NT2/D1 (cell line): ENCODE results near the gene CSNK1G1.
"Not testable (repeated sequence)": the region's sequence is repeated elsewhere in the genome, so short reads cannot be mapped to it uniquely, and the experiment has no call there.

ENCODE experiments used
- DNase-seq: peaks from one replicate; pipeline ENCODE4 v3.0.0-alpha.2; 2011; ENCODE audit warnings: low read depth, low spot score
- H3K27me3 ChIP-seq: 2 replicates; pipeline ENCODE4 v1.6.0; 2011; ENCODE audit warnings: mild to moderate bottlenecking; ENCODE audit not compliant: insufficient read length, insufficient read depth
- H3K36me3 ChIP-seq: 2 replicates; pipeline ENCODE4 v1.6.1; 2011; ENCODE audit warnings: mild to moderate bottlenecking, low read length, mixed read lengths; ENCODE audit not compliant: insufficient read depth, insufficient read length
- H3K4me1 ChIP-seq: 2 replicates; pipeline ENCODE4 v1.5.1; 2011; ENCODE audit not compliant: insufficient read depth, insufficient read length
- H3K4me3 ChIP-seq: 2 replicates; pipeline ENCODE4 v1.5.1; 2011; ENCODE audit warnings: low read depth; ENCODE audit not compliant: insufficient read length
- H3K9ac ChIP-seq: 2 replicates; pipeline ENCODE4 v1.6.0; 2011; ENCODE audit warnings: low read depth; ENCODE audit not compliant: insufficient read length
- H3K9me3 ChIP-seq: 2 replicates; pipeline ENCODE4 v1.5.1; 2011; ENCODE audit warnings: mild to moderate bottlenecking, low read length; ENCODE audit not compliant: insufficient read depth
- SUZ12 ChIP-seq: IDR thresholded peaks from 2 replicates; pipeline ENCODE4 v1.6.1; 2011; ENCODE audit not compliant: insufficient read length, insufficient read depth; ENCODE audit errors: extremely low read depth
- YY1 ChIP-seq: IDR thresholded peaks from 2 replicates; pipeline ENCODE4 v1.6.1; 2011; ENCODE audit not compliant: insufficient read length, insufficient read depth
- ZNF274 ChIP-seq: IDR thresholded peaks from 2 replicates; pipeline ENCODE4 v1.6.1; 2011; ENCODE audit warnings: mild to moderate bottlenecking, low read depth, low read length

Gene CSNK1G1

GRCh38 chr15:64223882-64224281, 132.1 kb downstream of the CSNK1G1 start:
- H3K36me3 ChIP-seq: no peaks in the 10 kb centered on the region
- peaks cover 12% of the 10 kb centered on the region; the same call in 1 of the 2 replicates for H3K9me3 ChIP-seq
- H3K4me3 ChIP-seq: no peak overlapping the region
- H3K27me3 ChIP-seq: no peaks in the 10 kb centered on the region
- no peak overlapping the region for H3K9ac ChIP-seq
- no peak for DNase-seq
- TF ChIP-seq SUZ12 (no peak), YY1 (no peak), ZNF274 (no peak)
- H3K4me1 ChIP-seq: no peaks in the 10 kb centered on the region

DNA sequence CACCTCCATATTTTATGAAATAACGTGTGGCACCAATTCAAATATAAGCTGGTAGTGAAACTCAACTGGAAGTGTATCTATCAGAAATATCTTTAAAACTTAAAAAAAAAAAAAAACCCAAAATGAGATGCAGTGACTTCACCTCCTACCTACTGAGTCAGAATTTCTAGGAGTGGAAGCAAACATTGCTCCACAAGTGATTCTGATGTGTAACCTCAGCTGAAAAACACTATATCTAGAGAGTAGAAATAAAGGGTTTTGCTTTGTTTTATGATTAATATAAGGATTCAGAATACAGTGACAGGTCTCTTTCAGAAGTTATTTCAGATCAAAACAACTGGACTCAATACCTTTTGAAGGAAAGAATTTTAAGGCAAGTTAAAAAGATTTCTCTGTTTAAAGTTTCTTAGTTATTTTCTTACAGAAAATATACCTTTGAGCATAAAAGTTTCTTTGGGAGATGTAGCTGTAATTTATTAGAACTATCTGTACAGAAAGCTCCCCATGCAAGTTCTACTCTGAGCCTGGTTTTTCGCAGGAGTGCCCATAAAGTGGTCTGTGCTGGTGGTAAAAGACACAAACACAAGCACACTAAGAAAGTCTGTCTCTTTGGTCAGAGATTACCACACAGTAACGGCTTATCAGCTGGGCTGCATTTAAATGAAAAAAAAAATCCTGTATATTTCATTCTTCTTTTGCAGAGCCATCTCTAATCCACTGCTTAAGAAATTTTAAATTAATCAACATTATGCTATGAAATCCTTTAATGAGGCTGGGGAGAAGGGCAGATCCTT, 133.2 kb downstream of the CSNK1G1 start:
- H3K9me3 ChIP-seq: peaks cover 12% of the 10 kb centered on the region; the same call in 1 of the 2 replicates
- H3K27me3 ChIP-seq: no peaks in the 10 kb centered on the region
- H3K4me3 ChIP-seq: no peak overlapping the region
- DNase-seq: no peak
- H3K4me1 ChIP-seq: no peaks in the 10 kb centered on the region
- no peaks in the 10 kb centered on the region for H3K36me3 ChIP-seq
- no peak overlapping the region for H3K9ac ChIP-seq
- TF ChIP-seq YY1 (no peak), ZNF274 (no peak), SUZ12 (no peak)

GRCh38 chr15:64221911-64222310, 134.1 kb downstream of the CSNK1G1 start:
- not testable (repeated sequence) for DNase-seq, H3K36me3 ChIP-seq, H3K27me3 ChIP-seq

GRCh38 chr15:64217429-64217750, 138.6 kb downstream of the CSNK1G1 start:
- not testable (repeated sequence) for H3K9ac ChIP-seq, H3K27me3 ChIP-seq

More at GRCh38 chr15:64221911-64222310, 134.1 kb downstream of the CSNK1G1 start:
- not testable (repeated sequence) for H3K4me3 ChIP-seq, H3K4me1 ChIP-seq, H3K9ac ChIP-seq
- H3K9me3 ChIP-seq: peaks cover 12% of the 10 kb centered on the region; the same call in 1 of the 2 replicates

DNA sequence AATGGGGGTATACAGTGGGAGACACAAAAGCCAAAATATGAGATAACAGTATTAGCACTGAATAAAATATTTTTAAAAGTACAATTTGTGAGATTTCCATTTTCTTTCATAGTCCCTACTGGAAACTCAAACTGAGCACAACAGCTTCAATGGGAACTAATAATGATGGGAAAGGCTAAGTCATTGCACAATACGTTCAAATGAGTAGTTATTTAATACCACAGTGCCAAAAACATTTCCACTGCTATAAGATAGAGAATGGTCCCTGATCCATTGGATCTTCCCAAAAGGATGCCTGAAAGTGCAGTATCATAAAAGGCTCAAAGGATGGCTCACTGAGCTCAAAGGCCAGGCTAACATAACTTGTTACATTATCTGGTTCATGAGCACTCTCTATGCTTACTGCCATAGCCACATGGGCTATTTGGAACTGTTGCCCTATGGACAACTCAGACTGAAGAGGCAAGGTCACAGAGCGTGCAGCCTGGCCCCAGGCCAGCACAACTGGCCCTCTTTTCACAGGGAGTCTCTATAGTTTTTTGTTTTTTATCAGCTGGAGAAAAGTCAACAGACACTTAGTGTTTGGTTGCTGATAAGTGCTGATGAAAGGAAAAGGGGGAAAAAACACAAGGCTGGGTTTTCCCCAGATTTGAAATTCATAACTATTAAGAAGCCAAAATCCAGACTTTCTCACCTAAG, 139.1 kb downstream of the CSNK1G1 start:
- no peaks in the 10 kb centered on the region for H3K4me1 ChIP-seq
- DNase-seq: no peak

More at GRCh38 chr15:64217429-64217750, 138.6 kb downstream of the CSNK1G1 start:
- H3K4me3 ChIP-seq, DNase-seq, H3K4me1 ChIP-seq, H3K9me3 ChIP-seq: not testable (repeated sequence)
- peaks cover 15% of the 10 kb centered on the region for H3K36me3 ChIP-seq

GRCh38 chr15:64216196-64216595, 139.8 kb downstream of the CSNK1G1 start:
- no peak for DNase-seq
- Histone ChIP-seq H3K4me1 (no peaks in the 10 kb centered on the region), H3K4me3 (no peak overlapping the region), H3K36me3 (peaks cover 18% of the 10 kb centered on the region), H3K9me3 (no peaks in the 10 kb centered on the region), H3K27me3 (no peaks in the 10 kb centered on the region), H3K9ac (no peak overlapping the region)
- no peak for TF ChIP-seq ZNF274
- no peak for TF ChIP-seq SUZ12
- no peak for TF ChIP-seq YY1

More for the DNA sequence above, 139.1 kb downstream of the CSNK1G1 start:
- TF ChIP-seq ZNF274 (no peak), SUZ12 (no peak), YY1 (no peak)
- no peaks in the 10 kb centered on the region for H3K9me3 ChIP-seq
- no peak overlapping the region for H3K4me3 ChIP-seq
- H3K36me3 ChIP-seq: peaks cover 18% of the 10 kb centered on the region
- H3K27me3 ChIP-seq: no peaks in the 10 kb centered on the region
- no peak overlapping the region for H3K9ac ChIP-seq

DNA sequence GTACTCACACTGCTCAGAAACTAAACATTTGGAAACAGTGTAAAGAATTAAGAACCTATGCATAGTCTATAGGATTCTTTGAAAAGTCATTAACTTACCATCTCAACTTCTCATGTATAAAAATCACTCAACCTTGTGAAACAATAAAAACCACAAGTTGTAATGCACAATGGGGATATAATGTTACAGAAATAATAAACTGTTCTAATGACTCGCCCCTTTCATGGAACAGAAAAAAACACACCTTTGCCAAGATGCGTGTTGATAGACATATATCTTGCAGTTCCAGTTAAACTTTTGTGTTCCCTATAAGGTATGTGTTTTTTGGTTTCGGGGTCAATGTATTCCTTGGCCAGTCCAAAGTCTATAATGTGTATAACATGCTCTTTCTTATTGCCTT, 142.3 kb downstream of the CSNK1G1 start:
- no peaks in the 10 kb centered on the region for H3K27me3 ChIP-seq
- no peaks in the 10 kb centered on the region for H3K4me1 ChIP-seq
- H3K36me3 ChIP-seq: peaks cover 25% of the 10 kb centered on the region
- H3K9me3 ChIP-seq: no peaks in the 10 kb centered on the region
- no peak for DNase-seq
- TF ChIP-seq YY1 (no peak), SUZ12 (no peak), ZNF274 (no peak)
- H3K9ac ChIP-seq: no peak overlapping the region
- H3K4me3 ChIP-seq: no peak overlapping the region
